GM12878 (cell line): Measurements from ENCODE around the gene MACROD2. TPM values are rescaled to one million over a fixed set of nuclear protein-coding genes. Genes with fewer than 3 reads are reported as not detected.

Experiments used
- ATAC-seq: fragments of 200-7000 bp; cut with Tn5 transposase; 3 replicates; pipeline ENCODE4 v1.9.1; 2020; ENCODE audit warnings: mild to moderate bottlenecking, moderate library complexity
- BruUV-seq: library from RNA; stranded (reverse); fragments of 400-500 nt; replicated peaks from 2 replicates; lab custom pipeline; 2021; lab: Mats Ljungman, UMichigan
- CTCF ChIA-PET: fragments of 300-600 bp; sonication (Branson Sonifier 250); formaldehyde crosslinking; extraction: SDS; loops from one replicate; lab custom pipeline; 2021; ENCODE audit warnings: inconsistent platforms; lab: Yijun Ruan, JAX
- POLR2A ChIA-PET: fragments of 350-600 bp; formaldehyde crosslinking; extraction: SDS; loops from one replicate; lab custom pipeline; 2021; ENCODE audit warnings: inconsistent platforms; lab: Charles Lee
- RAD21 ChIA-PET: fragments of 300-600 bp; sonication (Branson Sonifier 250); formaldehyde crosslinking; loops from one replicate; lab custom pipeline; 2023; ENCODE audit warnings: antibody characterized with exemption; ENCODE audit not compliant: unreplicated experiment; lab: Charles Lee
- SMC1A ChIA-PET: fragments of 300-600 bp; sonication (Branson Sonifier 250); formaldehyde crosslinking; loops from one replicate; lab custom pipeline; 2023; ENCODE audit not compliant: unreplicated experiment, uncharacterized antibody; lab: Charles Lee
- DNase-seq: peaks from one replicate; pipeline ENCODE4 v3.0.0-alpha.2; 2011; ENCODE audit warnings: low read depth, low spot score
- FAIRE-seq: peaks from 3 replicates; lab custom pipeline; 2011; peaks lifted over from hg19 to GRCh38; lab: Jason Lieb, UNC
- H2AFZ ChIP-seq: 2 replicates; pipeline ENCODE4 v1.6.0; 2011; ENCODE audit warnings: low read depth, low read length, control low read depth; ENCODE audit not compliant: control insufficient read depth
- H3K27ac ChIP-seq: 2 replicates; pipeline ENCODE4 v1.5.1; 2011; ENCODE audit warnings: control low read depth; ENCODE audit not compliant: control insufficient read depth, insufficient read depth
- H3K27me3 ChIP-seq, 2 experiments: replicated peaks in 1 of 2; 2 replicates each; pipeline versions ENCODE4 v1.6.0 to v1.6.1; 2011; ENCODE audit warnings: low read length in 1 of 2; ENCODE audit not compliant: control insufficient read depth in 2 of 2, insufficient read depth in 2 of 2
- H3K36me3 ChIP-seq, 2 experiments: 2 replicates each; pipeline ENCODE4 v1.5.1; 2011; ENCODE audit warnings: low read length in 1 of 2; ENCODE audit not compliant: control insufficient read depth in 2 of 2, insufficient read depth in 2 of 2
- H3K4me1 ChIP-seq: 2 replicates; pipeline ENCODE4 v1.6.1; 2011; ENCODE audit warnings: mild to moderate bottlenecking, low read length, moderate library complexity, mixed read lengths; ENCODE audit not compliant: control insufficient read depth, insufficient read depth
- H3K4me2 ChIP-seq: 2 replicates; pipeline ENCODE4 v1.6.0; 2011; ENCODE audit warnings: control low read depth; ENCODE audit not compliant: control insufficient read depth, insufficient read depth
- H3K4me3 ChIP-seq: fragments of 200-600 bp; sonication (generic); 2 replicates; pipeline ENCODE4 v1.5.1; 2016
- H3K79me2 ChIP-seq: 2 replicates; pipeline ENCODE4 v1.6.0; 2011; ENCODE audit warnings: low read length; ENCODE audit not compliant: control insufficient read depth, insufficient read depth
- H3K9ac ChIP-seq: 2 replicates; pipeline ENCODE4 v1.8.0; 2011; ENCODE audit warnings: low read length, control low read depth, mixed read lengths; ENCODE audit not compliant: control insufficient read depth, insufficient read depth
- H3K9me3 ChIP-seq: replicated peaks from 3 replicates; pipeline ENCODE4 v1.5.1; 2011; ENCODE audit warnings: mild to moderate bottlenecking, low read length; ENCODE audit not compliant: control insufficient read depth, insufficient read depth
- H4K20me1 ChIP-seq: 2 replicates; pipeline ENCODE4 v1.6.0; 2011; ENCODE audit not compliant: control insufficient read depth, insufficient read depth
- CHD4 ChIP-seq: fragments of 200-600 bp; sonication (generic); IDR thresholded peaks from 2 replicates; pipeline ENCODE4 v1.6.1; 2016; ENCODE audit warnings: mild to moderate bottlenecking
- E4F1 ChIP-seq: fragments of 450-650 bp; IDR thresholded peaks from 2 replicates; pipeline ENCODE4 v1.6.1; 2018; ENCODE audit warnings: borderline replicate concordance, mild to moderate bottlenecking; ENCODE audit not compliant: partially characterized antibody
- PAX8 ChIP-seq: fragments of 450-650 bp; IDR thresholded peaks from 2 replicates; pipeline ENCODE4 v1.6.1; 2017; ENCODE audit warnings: mild to moderate bottlenecking, moderate library complexity
- PRDM15 ChIP-seq: fragments of 450-650 bp; formaldehyde crosslinking; IDR thresholded peaks from 2 replicates; pipeline ENCODE4 v1.4.0; 2020; ENCODE audit warnings: mild to moderate bottlenecking, moderate library complexity
- ZNF687 ChIP-seq: fragments of 450-650 bp; IDR thresholded peaks from 2 replicates; pipeline ENCODE4 v1.6.1; 2017; ENCODE audit warnings: mild to moderate bottlenecking, moderate library complexity
- WGBS: methylation state at CpG from one replicate; pipeline ENCODE4 v1.1.6; 2016; ENCODE audit warnings: low lambda C conversion rate; ENCODE audit not compliant: insufficient replicate concordance, insufficient coverage; ENCODE audit errors: missing lambda C conversion rate; 5-methylcytosine and 5-hydroxymethylcytosine counted together
- in situ Hi-C: fragments of 300-500 bp; cut with MboI; formaldehyde crosslinking; loops from 9 replicates; pipeline ENCODE4 v1.14.3; 2018; ENCODE audit warnings: mixed read lengths
- intact Hi-C: fragments of 100-400 bp; cut with micrococcal nuclease; formaldehyde crosslinking; loops from one replicate; pipeline ENCODE4 v1.14.2; 2022; ENCODE audit not compliant: unreplicated experiment
- polyA plus RNA-seq, 11 experiments: library from polyadenylated mRNA; depleted of rRNA in 4 of 11; unstranded in 6 of 11; stranded (reverse) in 5 of 11; fragments of >200 nt; fragmentation: Nextera tagmentation in 4 of 11; fragmentation: Illumina TruSeq in 1 of 11; extraction: Ambion mirVana in 4 of 11; extraction: Trizol in 1 of 11; gene quantifications; 1 replicate in 1 of 11; 2 replicates in 10 of 11; pipeline versions ENCODE4 v1.2.1 to v1.2.3, GENCODE V29; 2011 to 2016; ENCODE audit warnings: inconsistent platforms in 2 of 11, missing spikeins in 2 of 11, low read depth in 1 of 11
- total RNA-seq, 4 experiments: library from RNA; depleted of rRNA in 3 of 4; stranded (reverse); fragments of >200 nt in 3 of 4; fragmentation: Illumina TruSeq in 1 of 4; extraction: Trizol in 1 of 4; gene quantifications; 2 replicates each; pipeline versions ENCODE4 v1.2.1 to v1.2.3, GENCODE V29; 2013 to 2021

Gene MACROD2
- total and polyA plus RNA-seq, 10 of the 15 experiments (the other 5 are each of a cell fraction or from before 2014, with no cell fraction given), result 1.1 to 21.5 (median 2.2) TPM

- ChIA-PET CTCF (no interaction called here), POLR2A (no interaction called here), SMC1A (no interaction called here), RAD21 (no interaction called here)
- no peaks in the 10 kb centered on the region for H3K36me3 ChIP-seq
- no peaks in the 10 kb centered on the region for H3K9me3 ChIP-seq
- no peaks in the 10 kb centered on the region for H4K20me1 ChIP-seq
- H3K27me3 ChIP-seq, result no peaks in the 10 kb centered on the region
- TF ChIP-seq ZNF687, result no peak
- TF ChIP-seq PAX8, result no peak
- no peak for TF ChIP-seq E4F1
- TF ChIP-seq CHD4, result no peak
- TF ChIP-seq PRDM15 (CRISPR knock-in tag), result no peak
- in situ Hi-C loops (no loop called here), intact Hi-C loops (no loop called here)
- BruUV-seq, result no TSS peak
- DNase-seq (no peak), ATAC-seq (no peak), FAIRE-seq (no peak)
- H3K4me1 ChIP-seq, result no peaks in the 10 kb centered on the region
- no peak overlapping the region for H3K4me2 ChIP-seq
- no peak overlapping the region for H3K9ac ChIP-seq
- H3K79me2 ChIP-seq, result no peaks in the 10 kb centered on the region
- no peak overlapping the region for H3K4me3 ChIP-seq
- H3K27ac ChIP-seq, result no peak overlapping the region
- H2AFZ ChIP-seq, result no peak overlapping the region
- 0% methylated on average over 2 of the region's 2 CpGs for WGBS
Observed at GRCh38 chr20:14562981-14563380, 567.7 kb downstream of the MACROD2 start.
